HG03521 (cell line): ENCODE results near the gene PNLIPRP2.

ENCODE experiments used
- ATAC-seq: cut with Tn5 transposase; IDR thresholded peaks from one replicate; pipeline ENCODE4 v1.9.1; 2021; ENCODE audit warnings: mild to moderate bottlenecking, moderate library complexity; ENCODE audit not compliant: unreplicated experiment

Gene PNLIPRP2

GRCh38 chr10:116612107-116612769 is 8.5 kb upstream of the PNLIPRP2 start:
- ATAC-seq, result no peak

GRCh38 chr10:116613471-116613870 is 7.3 kb upstream of the PNLIPRP2 start:
- no peak for ATAC-seq

- ATAC-seq, result no peak
Observed at GRCh38 chr10:116614796-116615195, 6.0 kb upstream of the PNLIPRP2 start.

- no peak for ATAC-seq
Observed at GRCh38 chr10:116615199-116615776, 5.5 kb upstream of the PNLIPRP2 start.

GRCh38 chr10:116621476-116621875 is 723 bp downstream of the PNLIPRP2 start:
- ATAC-seq, result no peak

GRCh38 chr10:116621934-116622655 is 1.3 kb downstream of the PNLIPRP2 start:
- ATAC-seq, result no peak

- ATAC-seq, result no peak
Observed at GRCh38 chr10:116625845-116626244, 5.1 kb downstream of the PNLIPRP2 start.

GRCh38 chr10:116626815-116627214 is 6.1 kb downstream of the PNLIPRP2 start:
- no peak for ATAC-seq

- no peak for ATAC-seq
Observed at GRCh38 chr10:116627386-116627933, 6.7 kb downstream of the PNLIPRP2 start.

- no peak for ATAC-seq
Observed at GRCh38 chr10:116629340-116629739, 8.6 kb downstream of the PNLIPRP2 start.

GRCh38 chr10:116630020-116630419 is 9.3 kb downstream of the PNLIPRP2 start:
- no peak for ATAC-seq

- no peak for ATAC-seq
Observed at GRCh38 chr10:116631871-116632295, 11.1 kb downstream of the PNLIPRP2 start.

- no peak for ATAC-seq
Observed at GRCh38 chr10:116632596-116633215, 12.0 kb downstream of the PNLIPRP2 start.

GRCh38 chr10:116633216-116633600 is 12.5 kb downstream of the PNLIPRP2 start:
- no peak for ATAC-seq

GRCh38 chr10:116634126-116634975 is 13.6 kb downstream of the PNLIPRP2 start:
- ATAC-seq, result no peak

GRCh38 chr10:116636385-116636784 is 15.6 kb downstream of the PNLIPRP2 start:
- ATAC-seq, result no peak

GRCh38 chr10:116636976-116637375 is 16.2 kb downstream of the PNLIPRP2 start:
- ATAC-seq, result no peak

- no peak for ATAC-seq
Observed at GRCh38 chr10:116637830-116638229, 17.1 kb downstream of the PNLIPRP2 start.

GRCh38 chr10:116646502-116646901 is 25.7 kb downstream of the PNLIPRP2 start:
- ATAC-seq, result no peak

GRCh38 chr10:116648903-116649302 is 28.1 kb downstream of the PNLIPRP2 start:
- no peak for ATAC-seq
